Measurements from ENCODE around the gene BRAP.
"Not testable (repeated sequence)": the region's sequence is repeated elsewhere in the genome, so short reads cannot be mapped to it uniquely, and the experiment has no call there.

BRAP gene

GRCh38 chr12:111616177-111616623 lies 69.6 kb downstream of the BRAP start:
- no peak for DNase-seq (ENCODE audit: low read depth in 2 of 2)

- DNase-seq (ENCODE audit: low read depth in 2 of 2): no peak
Measured at GRCh38 chr12:111607239-111607638, 78.5 kb downstream of the BRAP start.

- no peak for DNase-seq (ENCODE audit: low read depth in 2 of 2)
Measured at GRCh38 chr12:111606767-111607230, 79.0 kb downstream of the BRAP start.

GRCh38 chr12:111605911-111606766 lies 79.6 kb downstream of the BRAP start:
- DNase-seq (ENCODE audit: low read depth in 2 of 2): no peak

GRCh38 chr12:111602857-111603256 lies 82.9 kb downstream of the BRAP start:
- DNase-seq (ENCODE audit: low read depth in 2 of 2): not testable (repeated sequence)

- no peak for DNase-seq (ENCODE audit: low read depth in 2 of 2)
Measured at GRCh38 chr12:111602348-111602747, 83.4 kb downstream of the BRAP start.

- not testable (repeated sequence) for DNase-seq (ENCODE audit: low read depth in 2 of 2)
Measured at GRCh38 chr12:111600986-111601385, 84.8 kb downstream of the BRAP start.

- DNase-seq (ENCODE audit: low read depth in 2 of 2): no peak
Measured at GRCh38 chr12:111600205-111600642, 85.5 kb downstream of the BRAP start.

- peak; percentile 63 to 69 for DNase-seq (ENCODE audit: low read depth in 2 of 2)
Measured at GRCh38 chr12:111599453-111600204, 86.1 kb downstream of the BRAP start.

- peak; percentile 19 to 46 for DNase-seq (ENCODE audit: low read depth in 2 of 2)
Measured at GRCh38 chr12:111598637-111599452, 86.9 kb downstream of the BRAP start, which contains the start of gene ATXN2. Gene ATXN2 (minus strand): TSS chr12:111599315. CDS start chr12:111599034, 281 bp downstream.

GRCh38 chr12:111597831-111598636 lies 87.7 kb downstream of the BRAP start:
- DNase-seq (ENCODE audit: low read depth in 2 of 2): peak in 1 of 2 donors; percentile 8

- no peak for DNase-seq (ENCODE audit: low read depth in 2 of 2)
Measured at GRCh38 chr12:111596985-111597830, 88.5 kb downstream of the BRAP start.

GRCh38 chr12:111595341-111595835 lies 90.4 kb downstream of the BRAP start:
- not testable (repeated sequence) for DNase-seq (ENCODE audit: low read depth in 2 of 2)
